Tibial artery (tissue), 4 donors: ENCODE measurements around the gene EIF5B.

Experiments
- DNase-seq, 2 donors: peaks; one replicate each; pipeline ENCODE4 v3.0.0-alpha.2; 2019
- H3K27ac ChIP-seq, 2 donors: fragments of 200-600 bp; sonication (generic) in 1 of 2; 1 replicate in 1 of 2; 2 replicates in 1 of 2; pipeline ENCODE4 v1.5.1; 2018 to 2019; ENCODE audit warnings: mild to moderate bottlenecking in 1 of 2
- H3K27me3 ChIP-seq, 2 donors: fragments of 200-600 bp; sonication (generic) in 1 of 2; one replicate each; pipeline versions ENCODE4 v1.5.1 to v1.6.0; 2016 to 2019
- H3K36me3 ChIP-seq, 3 donors: fragments of 200-600 bp; sonication (generic) in 2 of 3; one replicate each; pipeline ENCODE4 v1.5.1; 2016 to 2019; ENCODE audit warnings: mild to moderate bottlenecking in 2 of 3
- H3K4me1 ChIP-seq, 4 donors: fragments of 200-600 bp; sonication (generic) in 2 of 4; 1 replicate in 3 of 4; 2 replicates in 1 of 4; pipeline ENCODE4 v1.5.1; 2016 to 2019
- H3K4me3 ChIP-seq, 2 donors: fragments of 200-600 bp; sonication (generic) in 1 of 2; 1 replicate in 1 of 2; 2 replicates in 1 of 2; pipeline ENCODE4 v1.5.1; 2018 to 2019; ENCODE audit warnings: mild to moderate bottlenecking in 2 of 2
- H3K9me3 ChIP-seq, 3 donors: fragments of 200-600 bp; sonication (generic) in 1 of 3; one replicate each; pipeline ENCODE4 v1.5.1; 2016 to 2019
- intact Hi-C: fragments of 100-400 bp; cut with DNase I; formaldehyde crosslinking; loops from one replicate; pipeline ENCODE4 v1.15.0; 2023; ENCODE audit warnings: low total_unique reads
- TF ChIP-seq, protein P1 (sequence below), 2 experiments: fragments of 200-600 bp in 1 of 2; fragments of 450-650 bp in 1 of 2; IDR thresholded peaks; one replicate each; pipeline ENCODE4 v1.5.1; 2017 to 2019; ENCODE audit warnings: antibody characterized with exemption in 2 of 2, mild to moderate bottlenecking in 1 of 2, moderate library complexity in 1 of 2

Gene EIF5B

DNA sequence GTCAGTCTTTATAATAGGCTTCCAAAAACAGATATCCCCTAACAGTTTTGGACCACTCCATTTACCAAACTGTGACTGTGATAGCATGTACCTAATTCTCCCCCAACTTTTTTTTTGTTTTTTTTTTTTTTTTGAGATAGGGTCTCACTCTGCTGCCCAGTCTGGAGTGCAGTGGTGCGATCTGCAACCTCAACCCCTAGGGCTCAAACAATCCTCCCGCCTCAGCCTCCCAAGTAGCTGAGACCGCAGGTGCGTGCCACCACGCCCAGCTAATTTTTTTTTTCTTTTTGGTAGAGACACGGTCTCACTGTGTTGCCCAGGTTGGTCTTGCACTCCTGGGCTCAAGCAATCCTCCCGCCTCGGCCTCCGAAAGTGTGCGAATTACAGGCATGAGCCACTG lies 99.7 kb downstream of the EIF5B start:
- peaks cover 14 to 47% (median 23%) of the 10 kb centered on the region in 3 donors for H3K36me3 ChIP-seq
- H3K4me3 ChIP-seq: no peak overlapping the region
- H3K9me3 ChIP-seq: no peaks in the 10 kb centered on the region
- H3K27me3 ChIP-seq: no peaks in the 10 kb centered on the region
- intact Hi-C loops: no loop called here
- TF ChIP-seq, protein P1, sequence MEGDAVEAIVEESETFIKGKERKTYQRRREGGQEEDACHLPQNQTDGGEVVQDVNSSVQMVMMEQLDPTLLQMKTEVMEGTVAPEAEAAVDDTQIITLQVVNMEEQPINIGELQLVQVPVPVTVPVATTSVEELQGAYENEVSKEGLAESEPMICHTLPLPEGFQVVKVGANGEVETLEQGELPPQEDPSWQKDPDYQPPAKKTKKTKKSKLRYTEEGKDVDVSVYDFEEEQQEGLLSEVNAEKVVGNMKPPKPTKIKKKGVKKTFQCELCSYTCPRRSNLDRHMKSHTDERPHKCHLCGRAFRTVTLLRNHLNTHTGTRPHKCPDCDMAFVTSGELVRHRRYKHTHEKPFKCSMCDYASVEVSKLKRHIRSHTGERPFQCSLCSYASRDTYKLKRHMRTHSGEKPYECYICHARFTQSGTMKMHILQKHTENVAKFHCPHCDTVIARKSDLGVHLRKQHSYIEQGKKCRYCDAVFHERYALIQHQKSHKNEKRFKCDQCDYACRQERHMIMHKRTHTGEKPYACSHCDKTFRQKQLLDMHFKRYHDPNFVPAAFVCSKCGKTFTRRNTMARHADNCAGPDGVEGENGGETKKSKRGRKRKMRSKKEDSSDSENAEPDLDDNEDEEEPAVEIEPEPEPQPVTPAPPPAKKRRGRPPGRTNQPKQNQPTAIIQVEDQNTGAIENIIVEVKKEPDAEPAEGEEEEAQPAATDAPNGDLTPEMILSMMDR (IDR thresholded peaks at IDR 0.05): no peak
- DNase-seq: no peak
- no peak overlapping the region for H3K27ac ChIP-seq
- no peaks in the 10 kb centered on the region for H3K4me1 ChIP-seq

- H3K4me1 ChIP-seq: peaks cover 0 to 3% (median 0%) of the 10 kb centered on the region in 4 donors
- peaks cover 14 to 46% (median 23%) of the 10 kb centered on the region in 3 donors for H3K36me3 ChIP-seq
- H3K9me3 ChIP-seq: no peaks in the 10 kb centered on the region
- H3K4me3 ChIP-seq: no peak overlapping the region
- no peak overlapping the region for H3K27ac ChIP-seq
- intact Hi-C loops: no loop called here
- H3K27me3 ChIP-seq: no peaks in the 10 kb centered on the region
- TF ChIP-seq, protein P1 (IDR thresholded peaks at IDR 0.05): no peak
- DNase-seq: no peak
Observed at GRCh38 chr2:99439971-99440505, 102.8 kb downstream of the EIF5B start.

DNA sequence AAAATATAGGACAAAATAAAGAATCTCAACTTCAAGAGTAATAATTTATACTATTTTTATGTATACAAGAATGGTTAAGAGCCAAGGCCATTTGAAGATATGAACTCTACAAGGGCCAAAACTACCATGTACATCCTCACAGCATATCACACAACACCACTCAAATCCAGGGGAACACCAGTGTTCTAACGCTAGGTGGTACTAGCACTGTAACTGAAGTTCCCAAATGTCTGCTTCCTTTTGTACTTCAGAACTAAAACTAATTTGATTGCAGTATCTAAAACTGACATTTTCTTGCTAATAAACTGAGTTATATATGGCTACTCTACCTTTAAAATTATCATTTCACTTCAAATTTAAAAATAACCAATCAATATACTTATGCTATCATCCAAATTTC lies 105.6 kb downstream of the EIF5B start:
- Histone ChIP-seq H3K4me3 (no peak overlapping the region), H3K27ac (no peak overlapping the region), H3K9me3 (no peaks in the 10 kb centered on the region), H3K4me1 (peaks cover 0 to 3% (median 0%) of the 10 kb centered on the region in 4 donors), H3K27me3 (no peaks in the 10 kb centered on the region), H3K36me3 (peaks cover 19 to 47% (median 22%) of the 10 kb centered on the region in 3 donors)
- TF ChIP-seq, protein P1 (IDR thresholded peaks at IDR 0.05): peak in 1 of 2 experiments; percentile 20
- no peak for DNase-seq
- intact Hi-C loops: no loop called here

DNA sequence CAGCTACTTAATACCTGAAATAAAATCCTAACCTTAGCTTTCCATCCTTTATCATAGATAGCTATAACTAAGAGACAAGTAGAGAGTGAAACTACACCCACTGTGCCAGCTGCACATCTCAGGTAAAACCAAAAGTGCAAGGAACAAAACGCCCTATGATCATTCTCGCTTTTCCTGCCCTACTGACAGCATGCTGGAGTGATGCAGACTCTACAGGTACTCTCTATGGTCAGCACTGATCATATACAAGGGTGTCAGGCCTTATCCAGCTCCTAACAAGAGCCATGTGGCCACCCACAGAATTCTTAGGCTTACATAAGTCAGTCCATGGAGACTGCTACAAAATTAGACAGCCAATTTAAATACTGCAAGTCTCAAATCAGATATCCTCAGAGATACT lies 107.0 kb downstream of the EIF5B start:
- Histone ChIP-seq H3K27me3 (no peaks in the 10 kb centered on the region), H3K4me1 (peaks cover 0 to 3% (median 0%) of the 10 kb centered on the region in 4 donors), H3K4me3 (no peak overlapping the region), H3K9me3 (no peaks in the 10 kb centered on the region), H3K36me3 (peaks cover 13 to 46% (median 19%) of the 10 kb centered on the region in 3 donors), H3K27ac (no peak overlapping the region)
- intact Hi-C loops: no loop called here
- DNase-seq: no peak
- TF ChIP-seq, protein P1 (IDR thresholded peaks at IDR 0.05): no peak

DNA sequence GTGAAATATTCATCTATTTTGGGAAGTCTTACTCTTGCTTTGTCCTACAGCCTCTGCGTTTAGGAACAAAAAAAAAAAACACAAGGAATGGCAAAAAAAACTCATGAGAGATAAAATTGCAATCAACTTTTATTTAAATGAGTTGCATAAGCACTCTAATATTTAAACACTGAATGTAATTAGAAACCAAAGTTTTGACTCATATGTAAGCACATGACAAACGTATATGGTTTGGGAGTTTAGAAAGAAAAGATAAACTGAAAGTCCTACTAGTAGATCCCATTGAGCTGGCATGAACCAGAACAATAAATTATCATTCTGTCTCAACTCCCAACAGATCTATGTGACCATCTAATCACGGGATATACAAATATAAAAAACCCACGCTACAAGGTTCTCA lies 107.9 kb downstream of the EIF5B start:
- H3K4me3 ChIP-seq: no peak overlapping the region
- no peaks in the 10 kb centered on the region for H3K27me3 ChIP-seq
- TF ChIP-seq, protein P1 (IDR thresholded peaks at IDR 0.05): no peak
- H3K27ac ChIP-seq: no peak overlapping the region
- no peaks in the 10 kb centered on the region for H3K9me3 ChIP-seq
- H3K4me1 ChIP-seq: peaks cover 0 to 3% (median 0%) of the 10 kb centered on the region in 4 donors
- intact Hi-C loops: no loop called here
- H3K36me3 ChIP-seq: peaks cover 13 to 46% (median 18%) of the 10 kb centered on the region in 3 donors
- no peak for DNase-seq
